ENCODE results near the gene SMIM15.

GRCh38 chr5:61159836-61160235 lies 2.4 kb downstream of the SMIM15 start:
- TF ChIP-seq CTCF (conservative IDR thresholded peaks at IDR 0.05 in 1 of 2, IDR thresholded peaks at IDR 0.05 in 1 of 2; ENCODE audit: low read depth in 1 of 2, low read length in 2 of 2), result no peak
- TF ChIP-seq EZH2 (IDR thresholded peaks at IDR 0.05; ENCODE audit: low read length, missing control alignments), result no peak
